A673 (cell line): Measurements from ENCODE around the gene TCF7. TPM values are rescaled to one million over a fixed set of nuclear protein-coding genes. Genes with fewer than 3 reads are reported as not detected.

ENCODE experiments used
- BruUV-seq: library from RNA; stranded (reverse); fragments of 400-500 nt; replicated peaks from 2 replicates; lab custom pipeline; 2021; lab: Mats Ljungman, UMichigan
- CTCF ChIA-PET: fragments of 300-600 bp; sonication (Branson Sonifier 250); formaldehyde crosslinking; loops from one replicate; lab custom pipeline; 2022; ENCODE audit warnings: antibody characterized with exemption; lab: Charles Lee
- POLR2A ChIA-PET: fragments of 300-600 bp; sonication (Branson Sonifier 250); formaldehyde crosslinking; loops from one replicate; lab custom pipeline; 2022; ENCODE audit warnings: antibody characterized with exemption; ENCODE audit not compliant: low non-redundant PET; lab: Charles Lee
- DNase-seq: peaks from one replicate; pipeline ENCODE4 v3.0.0-alpha.2; 2015; ENCODE audit warnings: low spot score
- H3K27ac ChIP-seq: fragments of 200-600 bp; sonication (generic); 2 replicates; pipeline ENCODE4 v1.5.1; 2016; ENCODE audit warnings: mixed run types, low read depth, mild to moderate bottlenecking, mixed read lengths, antibody characterized with exemption, low read length; ENCODE audit not compliant: poor library complexity, severe bottlenecking
- H3K27me3 ChIP-seq: fragments of 200-600 bp; sonication (generic); replicated peaks from 2 replicates; pipeline ENCODE4 v1.6.1; 2017; ENCODE audit warnings: mixed run types, low read depth, mild to moderate bottlenecking, mixed read lengths, antibody characterized with exemption, low read length; ENCODE audit not compliant: insufficient read depth, poor library complexity
- H3K36me3 ChIP-seq: fragments of 200-600 bp; sonication (generic); 2 replicates; pipeline ENCODE4 v1.6.1; 2016; ENCODE audit warnings: mixed run types, mild to moderate bottlenecking, mixed read lengths, antibody characterized with exemption, low read length; ENCODE audit not compliant: insufficient read depth, poor library complexity, severe bottlenecking
- H3K4me1 ChIP-seq: fragments of 200-600 bp; sonication (generic); 2 replicates; pipeline ENCODE4 v1.6.1; 2017; ENCODE audit warnings: mixed run types, mild to moderate bottlenecking, mixed read lengths, antibody characterized with exemption, low read length; ENCODE audit not compliant: insufficient read depth, poor library complexity, severe bottlenecking
- H3K4me3 ChIP-seq: fragments of 200-600 bp; sonication (generic); 2 replicates; pipeline ENCODE4 v1.5.1; 2016; ENCODE audit warnings: low read depth, mixed run types, mild to moderate bottlenecking, mixed read lengths, low read length; ENCODE audit not compliant: poor library complexity, severe bottlenecking
- H3K9me3 ChIP-seq: fragments of 200-600 bp; sonication (generic); 2 replicates; pipeline ENCODE4 v1.6.1; 2016; ENCODE audit warnings: mixed run types, low read depth, mild to moderate bottlenecking, mixed read lengths, antibody characterized with exemption, low read length; ENCODE audit not compliant: poor library complexity, severe bottlenecking
- EZH2 ChIP-seq: fragments of 200-600 bp; sonication (generic); IDR thresholded peaks from 2 replicates; pipeline ENCODE4 v1.6.1; 2017; ENCODE audit warnings: borderline replicate concordance, low read depth, mild to moderate bottlenecking, mixed read lengths, antibody characterized with exemption, low read length; ENCODE audit not compliant: poor library complexity, severe bottlenecking
- intact Hi-C: fragments of 100-400 bp; cut with micrococcal nuclease; formaldehyde crosslinking; loops from one replicate; pipeline ENCODE4 v1.10.0; 2022; ENCODE audit not compliant: unreplicated experiment
- total RNA-seq: library from RNA; stranded (reverse); gene quantifications from 2 replicates; pipeline ENCODE4 v1.2.3, GENCODE V29; 2021
- TF ChIP-seq, protein P1 (sequence below): fragments of 300-800, 200-600 bp; sonication (generic); conservative IDR thresholded peaks from 2 replicates; pipeline ENCODE4 v1.5.1; 2017; ENCODE audit warnings: low read depth, mild to moderate bottlenecking, antibody characterized with exemption, low read length, moderate library complexity, mixed read lengths

The TCF7 gene
- total RNA-seq, 1 experiment from 2014 or later: 3.3 TPM

DNA sequence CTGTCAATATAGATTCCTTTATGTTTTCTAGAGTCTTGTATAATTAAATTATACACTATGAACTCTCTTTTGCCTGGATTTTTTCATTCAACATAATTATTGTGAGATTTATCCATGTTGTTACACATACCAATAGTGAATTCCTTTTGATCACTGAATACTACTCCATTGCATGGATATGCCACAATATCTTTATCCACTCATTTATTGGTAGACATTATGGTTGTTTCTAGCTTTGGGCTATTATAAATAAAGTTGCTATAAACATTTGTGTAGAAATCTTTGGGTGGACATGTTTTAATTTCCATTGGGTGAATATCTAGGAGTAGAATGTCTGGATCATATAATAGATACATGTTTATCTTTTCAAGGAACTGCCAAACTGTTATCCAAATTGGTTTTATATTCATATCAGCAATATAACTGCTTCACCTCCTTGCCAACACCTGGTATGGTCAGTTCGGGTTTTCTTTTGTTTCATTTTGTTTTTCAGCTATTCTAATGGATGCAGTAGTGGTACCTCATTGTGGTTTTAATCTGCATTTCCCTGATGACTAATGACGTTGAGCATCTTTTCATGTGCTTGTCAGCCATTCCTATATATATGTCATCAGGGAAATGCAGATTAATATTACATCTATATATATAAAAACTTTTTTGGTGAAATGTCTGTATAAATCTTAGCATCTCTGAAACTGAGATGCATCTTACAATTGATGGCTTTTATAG is 32.1 kb upstream of the TCF7 start:
- Histone ChIP-seq H3K9me3 (no peaks in the 10 kb centered on the region), H3K4me3 (no peak overlapping the region), H3K27me3 (no peaks in the 10 kb centered on the region), H3K27ac (no peak overlapping the region), H3K4me1 (no peaks in the 10 kb centered on the region), H3K36me3 (no peaks in the 10 kb centered on the region)
- ChIA-PET POLR2A (no interaction called here), CTCF (no interaction called here)
- intact Hi-C loops: no loop called here
- no TSS peak for BruUV-seq
- TF ChIP-seq, protein P1, sequence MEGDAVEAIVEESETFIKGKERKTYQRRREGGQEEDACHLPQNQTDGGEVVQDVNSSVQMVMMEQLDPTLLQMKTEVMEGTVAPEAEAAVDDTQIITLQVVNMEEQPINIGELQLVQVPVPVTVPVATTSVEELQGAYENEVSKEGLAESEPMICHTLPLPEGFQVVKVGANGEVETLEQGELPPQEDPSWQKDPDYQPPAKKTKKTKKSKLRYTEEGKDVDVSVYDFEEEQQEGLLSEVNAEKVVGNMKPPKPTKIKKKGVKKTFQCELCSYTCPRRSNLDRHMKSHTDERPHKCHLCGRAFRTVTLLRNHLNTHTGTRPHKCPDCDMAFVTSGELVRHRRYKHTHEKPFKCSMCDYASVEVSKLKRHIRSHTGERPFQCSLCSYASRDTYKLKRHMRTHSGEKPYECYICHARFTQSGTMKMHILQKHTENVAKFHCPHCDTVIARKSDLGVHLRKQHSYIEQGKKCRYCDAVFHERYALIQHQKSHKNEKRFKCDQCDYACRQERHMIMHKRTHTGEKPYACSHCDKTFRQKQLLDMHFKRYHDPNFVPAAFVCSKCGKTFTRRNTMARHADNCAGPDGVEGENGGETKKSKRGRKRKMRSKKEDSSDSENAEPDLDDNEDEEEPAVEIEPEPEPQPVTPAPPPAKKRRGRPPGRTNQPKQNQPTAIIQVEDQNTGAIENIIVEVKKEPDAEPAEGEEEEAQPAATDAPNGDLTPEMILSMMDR: no peak
- TF ChIP-seq EZH2: no peak
- no peak for DNase-seq

DNA sequence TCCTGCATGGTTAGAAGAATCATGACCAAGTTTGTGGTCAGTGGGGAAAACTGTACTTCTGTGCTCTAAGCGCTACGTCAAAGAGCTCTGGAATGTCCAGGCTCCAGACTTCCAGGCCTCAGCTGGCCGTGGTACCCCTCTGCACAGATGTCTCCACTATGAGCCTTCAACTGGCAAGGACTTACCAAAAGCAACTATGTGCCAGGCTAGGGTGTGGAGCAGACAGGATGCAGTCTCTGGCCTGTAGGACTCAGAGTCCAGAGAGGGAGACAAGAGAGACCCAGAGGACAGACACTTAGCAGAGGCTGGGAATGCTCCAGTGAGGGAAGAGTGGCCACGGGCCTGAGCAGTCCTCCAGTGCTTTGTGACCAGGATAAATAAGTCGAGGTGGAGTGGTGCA is 31.0 kb upstream of the TCF7 start:
- TF ChIP-seq EZH2: no peak
- TF ChIP-seq, protein P1: no peak
- no peak overlapping the region for H3K27ac ChIP-seq
- no peaks in the 10 kb centered on the region for H3K4me1 ChIP-seq
- ChIA-PET CTCF (no interaction called here), POLR2A (no interaction called here)
- BruUV-seq: no TSS peak
- H3K4me3 ChIP-seq: no peak overlapping the region
- intact Hi-C loops: no loop called here
- H3K27me3 ChIP-seq: no peaks in the 10 kb centered on the region
- no peaks in the 10 kb centered on the region for H3K9me3 ChIP-seq
- DNase-seq: no peak
- no peaks in the 10 kb centered on the region for H3K36me3 ChIP-seq

DNA sequence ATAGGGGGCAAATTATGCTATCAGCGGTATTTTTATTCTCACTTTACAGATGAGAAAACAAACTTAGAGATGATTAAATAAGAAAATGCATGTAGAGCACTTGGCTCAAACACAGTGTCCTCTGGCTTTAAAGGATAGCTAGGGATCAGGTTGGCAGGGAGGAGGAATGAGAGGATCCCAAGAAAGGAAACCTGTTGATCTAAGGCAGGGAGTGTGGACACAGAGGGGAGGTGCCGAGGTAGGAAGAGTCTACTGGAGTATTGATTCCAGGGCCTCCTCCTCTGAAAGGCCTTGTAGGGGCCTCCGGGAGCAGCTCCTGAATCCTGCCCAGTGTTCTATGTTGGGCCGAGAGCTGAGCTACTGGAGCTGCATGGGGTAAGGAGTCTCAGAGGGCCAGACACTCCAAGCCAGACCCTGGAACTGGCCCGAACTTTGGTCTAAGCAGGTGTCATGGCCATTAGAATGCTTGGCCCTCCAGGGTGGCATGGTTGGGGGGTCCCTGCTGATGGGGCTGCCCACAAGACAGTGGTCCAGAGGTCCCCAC is 30.4 kb upstream of the TCF7 start:
- no peak for DNase-seq
- no TSS peak for BruUV-seq
- ChIA-PET POLR2A (interaction anchor here (0.5 kb wide), 1 partner anchor 613 kb away, joined by 3 read pairs; no protein-coding TSS in a partner anchor), CTCF (no interaction called here)
- Histone ChIP-seq H3K27ac (no peak overlapping the region), H3K4me1 (no peaks in the 10 kb centered on the region), H3K36me3 (no peaks in the 10 kb centered on the region), H3K27me3 (no peaks in the 10 kb centered on the region), H3K9me3 (no peaks in the 10 kb centered on the region), H3K4me3 (no peak overlapping the region)
- intact Hi-C loops: no loop called here
- TF ChIP-seq, protein P1: no peak
- no peak for TF ChIP-seq EZH2
